Skeletal muscle tissue (tissue), 4 donors: ENCODE measurements around the gene TXNRD1. TPM values are rescaled to one million over a fixed set of nuclear protein-coding genes. Genes with fewer than 3 reads are reported as not detected.

Experiments used
- H3K27ac ChIP-seq: one replicate; pipeline ENCODE4 v1.7.0; 2013; ENCODE audit warnings: mild to moderate bottlenecking, low read depth, low read length, inconsistent platforms
- H3K27me3 ChIP-seq, 3 donors: one replicate each; pipeline ENCODE4 v1.7.0; 2013; ENCODE audit warnings: low read length in 3 of 3; ENCODE audit not compliant: control insufficient read depth in 3 of 3, insufficient read depth in 3 of 3
- H3K36me3 ChIP-seq, 3 donors: one replicate each; pipeline ENCODE4 v1.7.0; 2013; ENCODE audit warnings: low read length in 3 of 3; ENCODE audit not compliant: control insufficient read depth in 3 of 3, insufficient read depth in 3 of 3
- H3K4me1 ChIP-seq, 3 donors: one replicate each; pipeline ENCODE4 v1.7.0; 2013; ENCODE audit warnings: low read length in 3 of 3, mild to moderate bottlenecking in 3 of 3; ENCODE audit not compliant: control insufficient read depth in 3 of 3, insufficient read depth in 3 of 3
- H3K4me3 ChIP-seq, 3 donors: one replicate each; pipeline ENCODE4 v1.7.0; 2013; ENCODE audit warnings: low read length in 3 of 3
- H3K9ac ChIP-seq, 3 donors: one replicate each; pipeline ENCODE4 v1.7.0; 2013; ENCODE audit warnings: low read length in 3 of 3, mild to moderate bottlenecking in 3 of 3, moderate library complexity in 2 of 3, low read depth in 1 of 3
- H3K9me3 ChIP-seq, 3 donors: one replicate each; pipeline ENCODE4 v1.7.0; 2013; ENCODE audit warnings: low read length in 3 of 3; ENCODE audit not compliant: control insufficient read depth in 3 of 3
- total RNA-seq: library from RNA; depleted of rRNA; stranded (reverse); fragments of >200 nt; gene quantifications from one replicate; pipeline ENCODE4 v1.2.3, GENCODE V29; 2014
- donor health status: Osteomylitis.

Gene TXNRD1
- total RNA-seq, 1 donor from 2014 or later = 41.2 TPM

DNA sequence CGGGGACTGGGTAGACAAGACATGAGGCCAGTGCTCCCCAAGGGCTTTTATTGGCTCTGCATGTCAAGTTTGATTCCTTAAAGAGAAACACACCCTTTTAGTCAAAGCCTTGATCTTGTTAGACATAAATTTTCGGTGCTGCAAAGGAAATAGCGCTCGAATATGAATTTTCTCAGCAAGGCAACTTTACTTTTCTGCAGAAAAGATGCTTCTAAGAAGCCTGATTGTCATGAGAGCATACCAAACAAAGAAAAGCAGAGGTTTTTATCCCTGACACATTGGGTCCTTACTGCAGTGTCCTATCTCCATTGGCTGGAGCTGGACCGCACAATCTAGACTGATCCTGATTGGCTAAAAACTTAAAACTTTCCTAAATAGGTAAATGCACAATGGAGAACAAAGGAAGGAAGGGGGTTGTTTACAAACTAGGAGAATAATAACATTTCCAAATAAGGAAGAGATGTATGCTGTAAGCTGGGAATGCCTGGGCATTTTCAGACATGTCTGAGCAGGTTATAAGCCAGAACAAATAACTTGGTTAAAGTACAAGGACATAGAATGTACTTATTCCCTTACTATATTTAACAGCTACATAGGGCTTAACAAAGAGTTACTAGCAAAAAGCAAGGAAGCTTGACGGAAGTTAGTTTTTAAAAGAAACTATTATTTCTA, 17.2 kb downstream of the TXNRD1 start:
- no peaks in the 10 kb centered on the region for H3K36me3 ChIP-seq
- H3K27ac ChIP-seq = no peak overlapping the region
- no peaks in the 10 kb centered on the region for H3K27me3 ChIP-seq
- H3K4me1 ChIP-seq = no peaks in the 10 kb centered on the region
- peaks cover 0 to 4% (median 0%) of the 10 kb centered on the region in 3 donors for H3K9me3 ChIP-seq
- H3K9ac ChIP-seq = no peak overlapping the region
- H3K4me3 ChIP-seq = no peak overlapping the region

DNA sequence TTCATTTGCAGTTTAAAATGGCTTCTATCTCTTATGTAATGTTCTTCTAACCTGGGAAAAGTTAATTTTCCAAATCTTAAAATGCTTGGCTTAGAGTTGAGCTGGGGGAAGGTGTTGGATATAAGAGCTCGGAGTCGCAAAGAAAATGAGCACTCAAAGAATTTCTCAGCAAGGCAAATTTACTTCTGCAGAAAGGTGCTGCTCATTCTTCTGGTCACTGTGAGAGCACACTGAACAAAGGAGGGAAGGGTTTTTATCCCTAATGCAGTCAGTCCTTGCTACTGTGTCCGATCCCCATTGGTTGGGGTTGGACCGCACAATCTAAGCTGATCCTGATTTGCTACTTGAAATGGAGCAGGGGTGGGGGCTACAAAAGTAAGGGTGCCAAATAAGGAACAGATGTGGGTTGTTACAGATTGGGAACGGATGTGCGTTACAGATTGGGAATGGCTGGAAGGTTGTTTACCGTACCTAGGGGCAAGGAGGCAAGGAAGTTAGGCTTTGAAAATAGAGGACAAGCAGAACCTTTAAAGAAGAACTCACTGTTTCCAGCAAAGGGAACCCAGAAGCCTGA, 19.4 kb downstream of the TXNRD1 start:
- Histone ChIP-seq H3K27me3 (no peaks in the 10 kb centered on the region), H3K9me3 (peaks cover 0 to 4% (median 0%) of the 10 kb centered on the region in 3 donors), H3K4me1 (no peaks in the 10 kb centered on the region), H3K36me3 (no peaks in the 10 kb centered on the region), H3K4me3 (no peak overlapping the region), H3K9ac (no peak overlapping the region), H3K27ac (no peak overlapping the region)

DNA sequence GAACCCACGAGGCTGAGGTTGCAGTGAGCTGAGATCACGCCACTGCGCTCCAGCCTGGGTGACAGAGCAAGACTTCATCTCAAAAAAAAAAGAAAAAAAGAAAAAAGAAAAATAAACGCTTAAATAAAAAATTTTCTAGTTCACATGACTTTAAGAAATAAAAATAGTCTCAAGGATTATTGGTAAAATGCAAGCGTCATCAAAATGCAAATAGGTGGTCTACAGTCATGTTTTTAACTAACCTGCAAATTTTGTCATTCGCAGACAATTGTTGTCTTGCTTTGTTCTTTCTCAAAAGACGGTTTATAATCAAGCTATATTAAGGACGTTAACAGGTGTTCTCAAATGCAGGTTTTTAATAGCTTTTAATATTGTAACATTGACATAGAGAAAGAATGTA, 22.4 kb downstream of the TXNRD1 start:
- Histone ChIP-seq H3K9ac (no peak overlapping the region), H3K36me3 (no peaks in the 10 kb centered on the region), H3K9me3 (peaks cover 0 to 4% (median 0%) of the 10 kb centered on the region in 3 donors), H3K27me3 (no peaks in the 10 kb centered on the region), H3K4me1 (no peaks in the 10 kb centered on the region), H3K4me3 (no peak overlapping the region), H3K27ac (no peak overlapping the region)

DNA sequence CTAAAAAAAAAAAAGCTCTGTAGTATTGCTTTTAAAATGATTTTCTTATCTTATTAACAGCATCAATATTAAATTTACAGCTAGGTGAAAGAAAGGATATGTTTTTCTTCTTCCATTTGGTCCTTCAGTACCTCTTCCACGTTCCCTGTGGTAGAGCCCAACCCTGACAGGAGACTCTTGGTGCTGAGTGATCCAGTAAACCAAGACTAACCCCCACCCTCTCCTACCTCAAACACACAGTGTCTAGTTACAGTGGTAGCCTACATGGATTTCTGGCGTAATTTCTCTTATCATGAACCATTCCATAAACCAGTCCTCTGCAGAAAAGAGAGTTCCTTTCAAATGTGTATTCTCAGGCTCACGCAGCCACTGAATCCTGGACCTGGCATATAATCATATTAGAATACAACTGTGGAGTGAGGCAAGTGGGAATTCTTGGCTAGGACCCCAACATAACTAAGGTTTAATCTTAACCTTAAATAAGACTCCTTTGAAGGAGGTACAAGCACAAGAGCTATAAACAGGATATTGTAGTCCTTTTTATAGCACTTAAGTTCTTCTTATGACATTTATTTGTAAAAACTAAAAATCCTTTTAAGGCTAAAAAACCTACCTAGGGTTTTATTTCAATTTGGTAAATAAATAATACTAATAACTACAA, 27.1 kb downstream of the TXNRD1 start:
- no peaks in the 10 kb centered on the region for H3K27me3 ChIP-seq

DNA sequence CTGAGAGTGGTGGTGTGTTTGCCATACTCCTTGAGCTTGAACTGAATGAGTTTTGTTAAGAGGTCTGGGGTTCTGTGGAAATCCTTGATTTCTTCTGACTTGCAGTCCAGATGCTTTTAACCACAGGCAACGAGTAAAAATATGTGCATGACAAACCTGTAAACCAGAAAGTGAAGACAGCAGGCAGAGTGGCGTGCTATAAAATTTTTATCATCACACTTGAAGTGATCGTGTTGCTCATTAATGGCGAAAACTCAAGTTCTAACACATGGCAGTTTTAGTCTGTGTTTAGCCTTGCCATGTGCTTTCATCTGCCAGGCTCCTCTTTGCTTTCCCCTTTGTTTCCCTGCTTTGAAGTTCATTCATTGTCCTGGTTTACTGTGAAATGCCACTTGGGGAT, 28.0 kb downstream of the TXNRD1 start:
- Histone ChIP-seq H3K9me3 (no peaks in the 10 kb centered on the region), H3K4me1 (no peaks in the 10 kb centered on the region), H3K36me3 (no peaks in the 10 kb centered on the region), H3K27me3 (no peaks in the 10 kb centered on the region), H3K9ac (no peak overlapping the region), H3K27ac (no peak overlapping the region), H3K4me3 (no peak overlapping the region)

More for the DNA sequence above, 27.1 kb downstream of the TXNRD1 start:
- no peak overlapping the region for H3K9ac ChIP-seq
- no peaks in the 10 kb centered on the region for H3K9me3 ChIP-seq
- no peaks in the 10 kb centered on the region for H3K36me3 ChIP-seq
- no peak overlapping the region for H3K4me3 ChIP-seq
- no peak overlapping the region for H3K27ac ChIP-seq
- H3K4me1 ChIP-seq = no peaks in the 10 kb centered on the region

DNA sequence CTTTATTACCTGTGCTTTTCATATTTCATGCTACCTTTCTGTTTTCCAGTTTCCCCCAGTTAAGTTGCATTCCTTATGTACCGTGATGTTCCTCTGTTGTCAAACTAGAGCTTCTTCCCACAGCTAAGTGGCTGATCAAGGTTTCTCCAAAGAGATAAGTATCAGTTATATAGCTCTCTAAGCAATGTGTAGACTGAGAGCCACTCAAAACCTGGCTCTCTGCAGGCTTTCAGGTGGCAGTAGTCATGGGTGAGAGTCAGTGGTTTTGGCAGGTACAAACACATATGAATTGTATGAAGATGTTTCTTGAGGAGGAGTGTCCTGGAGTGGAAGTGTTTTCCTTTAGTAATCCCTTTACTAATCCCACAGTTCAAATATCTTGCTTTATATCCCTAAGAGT, 28.4 kb downstream of the TXNRD1 start:
- Histone ChIP-seq H3K4me3 (no peak overlapping the region), H3K9ac (no peak overlapping the region), H3K4me1 (no peaks in the 10 kb centered on the region), H3K27me3 (no peaks in the 10 kb centered on the region), H3K36me3 (no peaks in the 10 kb centered on the region), H3K27ac (no peak overlapping the region), H3K9me3 (no peaks in the 10 kb centered on the region)

DNA sequence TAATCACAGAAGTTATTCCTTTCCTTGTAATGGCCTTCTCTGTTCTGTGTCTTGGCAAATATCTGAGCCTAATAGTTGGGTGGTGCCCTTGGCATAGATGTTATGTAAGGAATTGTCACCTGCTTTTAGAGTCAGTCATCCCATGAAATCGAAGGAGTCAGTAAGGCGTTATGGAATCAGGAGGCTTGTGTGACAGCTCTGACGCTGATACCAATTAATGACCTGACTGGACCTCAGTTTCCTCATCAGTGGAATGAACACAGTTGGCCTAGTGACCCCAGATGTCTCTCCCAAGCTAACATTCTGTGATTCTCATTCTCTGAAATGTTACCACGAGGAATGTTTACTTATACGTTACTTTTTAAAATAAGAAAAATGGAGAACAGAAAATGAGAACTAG, 32.1 kb downstream of the TXNRD1 start:
- Histone ChIP-seq H3K27ac (no peak overlapping the region), H3K36me3 (no peaks in the 10 kb centered on the region), H3K27me3 (no peaks in the 10 kb centered on the region), H3K9ac (no peak overlapping the region), H3K4me1 (no peaks in the 10 kb centered on the region), H3K4me3 (no peak overlapping the region), H3K9me3 (no peaks in the 10 kb centered on the region)

DNA sequence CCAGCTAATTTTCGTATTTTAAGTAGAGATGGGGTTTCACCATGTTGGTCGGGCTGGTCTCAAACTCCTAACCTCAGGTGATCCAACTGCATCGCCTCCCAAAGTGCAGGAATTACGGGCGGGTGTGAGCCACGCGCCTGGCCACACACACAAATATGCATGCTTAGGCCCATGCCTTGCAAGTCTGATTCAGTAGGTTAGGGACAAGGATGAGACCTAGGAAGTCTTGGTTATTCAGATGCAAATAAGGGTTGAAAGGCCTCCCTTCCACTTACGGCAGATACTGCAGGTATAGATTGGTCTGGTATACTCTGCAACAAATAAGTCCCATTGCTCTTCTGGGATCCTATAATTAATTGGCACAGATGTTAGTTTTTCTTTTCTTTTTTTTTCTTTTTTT, 32.9 kb downstream of the TXNRD1 start:
- H3K9me3 ChIP-seq = no peaks in the 10 kb centered on the region

DNA sequence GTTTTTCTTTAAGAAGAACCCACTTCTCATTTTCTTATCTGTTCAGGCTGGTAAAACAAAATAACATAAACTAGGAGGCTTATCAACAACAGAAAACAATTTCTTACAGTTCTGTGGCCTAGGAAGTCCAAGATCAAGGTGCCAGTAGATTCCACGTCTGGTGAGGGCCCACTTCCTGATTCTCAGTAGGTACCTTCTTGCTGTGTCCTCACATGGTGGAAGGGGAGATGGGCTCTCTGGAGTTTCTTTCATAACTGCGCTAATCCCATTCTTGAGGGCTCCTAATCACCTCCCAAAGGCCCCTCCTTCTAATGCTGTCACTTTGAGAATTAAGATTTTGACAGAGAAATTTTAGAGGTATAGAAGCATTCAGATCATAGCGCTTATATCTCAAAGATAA, 33.4 kb downstream of the TXNRD1 start:
- Histone ChIP-seq H3K36me3 (no peaks in the 10 kb centered on the region), H3K27me3 (no peaks in the 10 kb centered on the region), H3K9me3 (no peaks in the 10 kb centered on the region), H3K4me3 (no peak overlapping the region), H3K27ac (no peak overlapping the region), H3K4me1 (no peaks in the 10 kb centered on the region), H3K9ac (no peak overlapping the region)

More for the DNA sequence above, 32.9 kb downstream of the TXNRD1 start:
- H3K36me3 ChIP-seq = no peaks in the 10 kb centered on the region
- H3K27ac ChIP-seq = no peak overlapping the region
- H3K27me3 ChIP-seq = no peaks in the 10 kb centered on the region
- no peak overlapping the region for H3K9ac ChIP-seq
- H3K4me1 ChIP-seq = no peaks in the 10 kb centered on the region
- H3K4me3 ChIP-seq = no peak overlapping the region

DNA sequence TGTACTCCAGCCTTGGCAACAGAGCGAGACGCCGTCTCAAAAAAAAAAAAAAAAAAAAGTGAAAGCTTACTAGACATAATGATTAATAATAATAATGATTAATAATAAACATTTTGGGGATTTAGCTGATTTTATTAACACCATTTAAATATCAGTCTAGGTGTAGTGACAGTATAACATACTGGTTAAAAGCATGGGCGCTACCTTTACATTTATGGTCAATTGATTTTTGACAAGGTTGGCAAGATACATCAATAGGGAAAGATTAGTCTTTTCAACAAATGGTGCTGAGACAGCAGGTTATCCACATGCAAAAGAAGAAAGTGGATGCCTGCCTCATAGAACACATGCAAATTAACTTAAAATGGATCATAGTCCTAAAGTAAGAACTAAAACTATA, 34.3 kb downstream of the TXNRD1 start:
- H3K4me3 ChIP-seq = no peak overlapping the region
- H3K27me3 ChIP-seq = no peaks in the 10 kb centered on the region
- H3K36me3 ChIP-seq = no peaks in the 10 kb centered on the region
- H3K9ac ChIP-seq = no peak overlapping the region
- no peaks in the 10 kb centered on the region for H3K9me3 ChIP-seq
- H3K4me1 ChIP-seq = no peaks in the 10 kb centered on the region
- no peak overlapping the region for H3K27ac ChIP-seq
